Naive B cell (primary cell): ENCODE data around the gene TMPRSS15. TPM values are rescaled to one million over a fixed set of nuclear protein-coding genes. Genes with fewer than 3 reads are reported as not detected.

Experiments used
- ATAC-seq, 2 donors: fragments of 150-1000 bp; cut with Tn5 transposase; 2 replicates each; pipeline ENCODE4 v1.10.0; 2021; ENCODE audit warnings: low read depth in 2 of 2, mild to moderate bottlenecking in 2 of 2, moderate library complexity in 2 of 2
- DNase-seq: peaks from one replicate; pipeline ENCODE4 v3.0.0; 2022
- H3K27ac Mint-ChIP-seq, 6 donors: one replicate each; pipeline ENCODE4 v1.8.0; 2020 to 2022; ENCODE audit warnings: mild to moderate bottlenecking in 6 of 6, mixed read lengths in 6 of 6, moderate library complexity in 5 of 6, inconsistent platforms in 2 of 6
- H3K27me3 Mint-ChIP-seq, 3 donors: one replicate each; pipeline ENCODE4 v1.8.0; 2021 to 2022; ENCODE audit warnings: mixed read lengths in 3 of 3, mild to moderate bottlenecking in 1 of 3
- H3K36me3 Mint-ChIP-seq, 2 donors: one replicate each; pipeline ENCODE4 v1.8.0; 2020 to 2022; ENCODE audit warnings: mixed read lengths in 2 of 2, inconsistent platforms in 1 of 2, mild to moderate bottlenecking in 1 of 2
- H3K4me1 Mint-ChIP-seq, 3 donors: one replicate each; pipeline ENCODE4 v1.8.0; 2020 to 2022; ENCODE audit warnings: mixed read lengths in 3 of 3, inconsistent platforms in 1 of 3, mild to moderate bottlenecking in 1 of 3, moderate library complexity in 1 of 3
- H3K4me3 Mint-ChIP-seq, 8 donors: one replicate each; pipeline ENCODE4 v1.8.0; 2020 to 2022; ENCODE audit warnings: mild to moderate bottlenecking in 8 of 8, mixed read lengths in 8 of 8, moderate library complexity in 8 of 8, inconsistent platforms in 2 of 8
- H3K9me3 Mint-ChIP-seq, 7 donors: one replicate each; pipeline ENCODE4 v1.8.0; 2020 to 2022; ENCODE audit warnings: mixed read lengths in 7 of 7, mild to moderate bottlenecking in 5 of 7, inconsistent platforms in 2 of 7, moderate library complexity in 1 of 7
- polyA plus RNA-seq, 6 donors: library from polyadenylated mRNA; unstranded; fragments of 300-500 nt; fragmentation: Illumina TruSeq; gene quantifications; one replicate each; pipeline ENCODE4 v1.2.3, GENCODE V29; 2021; ENCODE audit warnings: low read depth in 6 of 6

TMPRSS15 gene
- polyA plus RNA-seq: 1 to 10 TPM in 2 of 6 donors, under 1 TPM in 3, not detected in 1; 0.21 to 3.1 (median 0.61) TPM

DNA sequence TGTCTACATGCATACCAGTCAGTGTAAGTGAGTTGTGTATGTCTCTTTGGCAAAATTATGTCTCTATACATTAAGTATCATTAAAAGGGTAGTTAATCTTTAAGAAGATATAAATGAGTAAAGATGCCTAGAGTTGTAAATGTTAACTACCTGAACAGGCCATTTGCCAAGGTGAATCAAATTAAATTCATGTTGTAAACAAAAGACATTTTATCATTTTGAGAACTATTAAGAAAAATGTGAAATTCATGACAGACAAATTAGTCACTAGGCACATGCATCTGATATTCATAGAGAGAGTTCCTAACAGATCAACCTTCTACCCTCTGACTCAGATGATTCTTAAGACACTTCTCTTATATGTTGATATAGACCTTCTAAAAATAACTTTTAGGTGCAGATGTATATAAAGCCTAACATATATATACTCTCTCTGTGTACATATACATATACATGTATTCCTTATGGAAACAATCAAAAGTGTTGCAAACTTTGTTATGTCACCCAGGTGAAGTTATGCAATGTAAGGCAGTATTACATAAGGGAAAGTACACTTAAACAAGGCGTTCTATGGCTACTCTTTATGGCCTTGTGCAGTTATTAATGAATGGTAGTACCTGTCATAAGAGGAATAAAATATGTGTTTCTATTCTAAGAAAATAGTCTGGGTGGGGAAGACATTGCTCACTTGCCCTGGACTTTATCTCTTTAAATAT is at the start of gene TMPRSS15:
TSS of gene TMPRSS15 (minus strand) at position 51 of the 716 bp plus-strand sequence. CDS start 163 bp downstream, outside the sequence.
- H3K36me3 Mint-ChIP-seq: no peaks in the 10 kb centered on the region
- DNase-seq: no peak
- no peaks in the 10 kb centered on the region for H3K27me3 Mint-ChIP-seq
- H3K27ac Mint-ChIP-seq: peak within 1 kb of the TSS in 1 of 6 donors; percentile 21
- no peaks in the 10 kb centered on the region for H3K4me1 Mint-ChIP-seq
- no peak for ATAC-seq
- H3K9me3 Mint-ChIP-seq: peaks cover 0 to 16% (median 2%) of the 10 kb centered on the region in 7 donors
- no peak within 1 kb of the TSS for H3K4me3 Mint-ChIP-seq

DNA sequence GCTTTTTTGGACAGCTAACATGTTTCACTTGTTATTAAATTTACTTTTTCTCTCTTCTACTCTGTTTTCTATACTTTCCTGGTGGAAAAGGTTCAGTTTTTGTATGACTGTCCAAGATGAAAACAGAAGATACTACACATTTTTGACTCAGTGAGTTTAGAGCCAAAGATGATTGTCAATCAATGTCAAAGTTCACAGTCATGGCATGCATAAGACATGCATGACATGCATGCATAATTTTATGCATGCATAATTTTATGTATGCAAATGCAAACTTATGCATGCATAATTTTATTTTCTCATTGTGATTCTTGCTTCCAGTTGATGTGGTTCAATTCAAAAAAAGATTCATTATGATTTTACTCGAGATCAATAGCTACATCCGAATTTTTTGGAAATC is 48.1 kb upstream of the TMPRSS15 start:
- Mint-ChIP-seq H3K4me3 (no peak overlapping the region), H3K36me3 (no peaks in the 10 kb centered on the region), H3K9me3 (peaks cover 0 to 20% (median 15%) of the 10 kb centered on the region in 7 donors), H3K27me3 (no peaks in the 10 kb centered on the region), H3K27ac (no peak overlapping the region), H3K4me1 (peaks cover 13 to 15% (median 13%) of the 10 kb centered on the region in 3 donors)
- ATAC-seq (no peak), DNase-seq (no peak)

DNA sequence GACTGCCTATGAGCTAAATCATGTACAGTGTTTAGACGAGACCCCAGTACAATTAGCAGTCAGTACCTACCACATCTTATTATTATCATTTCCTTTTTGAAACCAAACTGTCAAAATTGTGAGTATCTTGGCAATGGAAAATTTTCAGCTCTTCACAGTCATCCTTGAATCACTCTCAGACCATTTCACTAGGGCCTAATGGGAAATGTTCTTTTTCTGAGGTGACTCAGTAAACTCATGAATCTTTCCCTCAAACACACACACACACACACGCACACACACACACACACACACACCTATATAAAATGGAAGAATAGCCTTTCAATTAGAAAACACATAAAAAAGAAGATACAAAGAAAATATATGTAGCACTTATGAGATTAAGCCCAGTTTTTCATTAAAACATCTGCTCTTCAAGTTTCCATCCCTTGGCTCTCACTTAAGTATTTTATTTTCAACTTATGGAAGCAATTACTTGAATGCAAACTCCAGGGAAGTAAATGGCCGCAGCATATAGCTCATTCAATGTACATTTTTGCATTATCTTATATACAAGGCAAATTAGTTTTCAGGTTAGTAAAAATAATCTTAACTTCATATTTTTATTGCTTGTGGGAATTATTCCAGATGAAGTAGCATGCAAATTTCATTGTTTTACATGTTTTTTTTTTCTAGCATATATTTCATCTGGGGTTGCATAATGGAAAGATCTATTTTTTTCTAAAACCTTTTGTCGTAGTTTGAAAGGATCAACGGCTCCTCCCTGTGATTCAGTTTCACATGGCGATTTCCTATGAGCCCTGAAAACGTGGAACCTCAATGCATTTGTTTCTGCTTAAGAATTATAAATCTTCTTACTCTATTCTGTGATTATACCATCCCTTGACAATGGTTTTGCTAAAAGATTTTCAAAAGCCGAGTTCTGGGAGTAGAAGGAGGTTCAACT is 46.3 kb upstream of the TMPRSS15 start:
- peaks cover under 1 to 30% (median 22%) of the 10 kb centered on the region in 7 donors for H3K9me3 Mint-ChIP-seq
- ATAC-seq (no peak), DNase-seq (no peak)
- no peaks in the 10 kb centered on the region for H3K27me3 Mint-ChIP-seq
- H3K27ac Mint-ChIP-seq: peak overlapping the region; percentile 4 to 86 (median 66)
- H3K36me3 Mint-ChIP-seq: peaks cover 0 to 2% of the 10 kb centered on the region in 2 donors
- peak overlapping the region in 1 of 8 donors; percentile 18 for H3K4me3 Mint-ChIP-seq
- H3K4me1 Mint-ChIP-seq: peaks cover 13 to 21% (median 17%) of the 10 kb centered on the region in 3 donors

DNA sequence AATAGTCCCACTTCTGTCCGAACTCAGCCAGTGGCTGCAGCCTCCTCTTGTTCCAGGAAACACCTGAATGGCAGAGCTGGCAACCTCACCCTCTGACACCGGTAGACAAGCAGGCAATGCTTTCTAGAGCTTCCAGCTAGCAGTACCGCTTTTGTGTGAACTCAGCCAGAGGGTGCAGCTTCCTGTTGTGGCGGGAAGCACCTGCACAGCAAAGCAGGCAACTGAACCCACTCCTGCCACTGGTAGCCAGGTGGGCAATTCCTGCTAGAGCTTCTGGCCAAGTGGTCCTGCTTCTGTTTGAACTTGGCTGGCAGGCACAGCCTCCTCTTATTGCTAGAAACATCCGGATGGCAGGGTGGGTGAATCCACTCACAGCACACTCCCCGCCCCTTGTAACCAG is 40.1 kb upstream of the TMPRSS15 start:
- DNase-seq (peak; percentile 78), ATAC-seq (peak; percentile 97 to 98)
- Mint-ChIP-seq H3K27ac (peak overlapping the region; percentile 59 to 97 (median 92)), H3K9me3 (peaks cover 7 to 29% (median 18%) of the 10 kb centered on the region in 7 donors), H3K27me3 (no peaks in the 10 kb centered on the region), H3K4me3 (peak overlapping the region in 7 of 8 donors; percentile 61 to 86 (median 69)), H3K4me1 (peaks cover 26 to 35% (median 28%) of the 10 kb centered on the region in 3 donors), H3K36me3 (peaks cover 4 to 6% of the 10 kb centered on the region in 2 donors)

DNA sequence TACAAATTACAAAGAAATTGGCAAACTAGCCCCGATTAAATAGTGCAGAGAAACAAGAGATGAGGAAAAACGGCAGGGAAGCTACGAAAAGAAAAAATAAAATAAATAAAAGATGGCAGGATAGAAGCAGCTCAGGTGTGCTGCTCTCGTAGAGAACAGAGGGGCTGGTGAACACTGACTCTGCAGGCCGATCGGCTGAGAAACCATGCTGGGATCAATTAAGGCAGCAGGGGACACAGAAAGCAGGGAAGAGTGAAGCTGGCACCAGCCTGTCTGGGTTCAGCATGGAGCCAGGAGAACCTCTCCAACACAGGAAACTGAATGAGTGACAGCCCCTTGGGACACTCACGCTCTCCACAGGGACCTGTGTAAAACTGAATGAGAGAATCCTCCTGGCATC is 39.5 kb upstream of the TMPRSS15 start:
- no peak for ATAC-seq
- Mint-ChIP-seq H3K4me1 (peaks cover 26 to 35% (median 28%) of the 10 kb centered on the region in 3 donors), H3K4me3 (peak overlapping the region in 7 of 8 donors; percentile 61 to 86 (median 69))

DNA sequence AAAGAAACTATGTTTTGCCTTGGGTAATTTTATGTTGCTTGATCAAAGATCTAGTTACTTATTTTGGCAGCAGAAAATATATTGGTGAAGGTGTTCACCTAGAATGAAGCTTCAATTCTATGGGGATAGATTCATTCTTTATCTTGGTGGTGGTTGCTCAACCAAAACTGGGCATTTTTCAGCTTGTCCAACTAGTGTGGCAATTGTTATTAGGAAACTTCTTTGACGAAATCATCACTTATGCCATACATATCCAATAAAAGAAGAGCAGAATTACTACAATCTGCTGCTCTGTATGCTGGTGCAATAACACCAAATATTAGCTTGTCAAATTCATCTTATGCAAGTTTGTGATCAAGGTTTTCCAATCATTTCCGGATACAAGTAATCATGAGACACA is 26.8 kb upstream of the TMPRSS15 start:
- Mint-ChIP-seq H3K4me3 (no peak overlapping the region), H3K27ac (no peak overlapping the region), H3K9me3 (peaks cover 0 to 12% (median 3%) of the 10 kb centered on the region in 7 donors), H3K27me3 (no peaks in the 10 kb centered on the region), H3K4me1 (no peaks in the 10 kb centered on the region), H3K36me3 (no peaks in the 10 kb centered on the region)
- ATAC-seq (no peak), DNase-seq (no peak)

More for the DNA sequence above, 39.5 kb upstream of the TMPRSS15 start:
- Mint-ChIP-seq H3K9me3 (peaks cover 7 to 29% (median 18%) of the 10 kb centered on the region in 7 donors), H3K27ac (peak overlapping the region; percentile 64 to 96 (median 92)), H3K36me3 (peaks cover 4 to 6% of the 10 kb centered on the region in 2 donors), H3K27me3 (no peaks in the 10 kb centered on the region)
- no peak for DNase-seq

DNA sequence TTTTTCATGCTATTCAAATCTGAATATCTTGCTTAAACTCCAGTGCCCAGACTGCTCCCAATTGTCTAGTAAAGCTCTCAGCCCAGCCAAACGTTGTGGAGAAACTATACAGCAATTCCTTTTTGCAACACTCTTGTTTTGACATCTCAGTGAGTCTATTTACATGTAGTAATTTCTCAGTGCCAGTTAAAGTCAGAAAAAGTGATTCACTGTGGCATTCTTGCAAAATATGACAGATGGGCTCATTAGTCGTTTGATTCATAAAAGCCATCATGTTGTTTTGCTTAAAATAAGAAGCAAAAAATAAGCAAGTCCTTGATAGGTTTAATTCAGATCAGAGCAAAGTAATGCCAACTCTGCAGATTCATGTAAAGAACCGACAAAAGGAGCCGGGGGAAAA is 20.7 kb upstream of the TMPRSS15 start:
- H3K4me3 Mint-ChIP-seq: no peak overlapping the region
- no peaks in the 10 kb centered on the region for H3K36me3 Mint-ChIP-seq
- H3K27ac Mint-ChIP-seq: peak overlapping the region in 1 of 6 donors; percentile 25
- H3K27me3 Mint-ChIP-seq: no peaks in the 10 kb centered on the region
- peaks cover 2 to 7% (median 3%) of the 10 kb centered on the region in 7 donors for H3K9me3 Mint-ChIP-seq
- H3K4me1 Mint-ChIP-seq: peaks cover 5 to 11% (median 8%) of the 10 kb centered on the region in 3 donors
- no peak for ATAC-seq
- no peak for DNase-seq

DNA sequence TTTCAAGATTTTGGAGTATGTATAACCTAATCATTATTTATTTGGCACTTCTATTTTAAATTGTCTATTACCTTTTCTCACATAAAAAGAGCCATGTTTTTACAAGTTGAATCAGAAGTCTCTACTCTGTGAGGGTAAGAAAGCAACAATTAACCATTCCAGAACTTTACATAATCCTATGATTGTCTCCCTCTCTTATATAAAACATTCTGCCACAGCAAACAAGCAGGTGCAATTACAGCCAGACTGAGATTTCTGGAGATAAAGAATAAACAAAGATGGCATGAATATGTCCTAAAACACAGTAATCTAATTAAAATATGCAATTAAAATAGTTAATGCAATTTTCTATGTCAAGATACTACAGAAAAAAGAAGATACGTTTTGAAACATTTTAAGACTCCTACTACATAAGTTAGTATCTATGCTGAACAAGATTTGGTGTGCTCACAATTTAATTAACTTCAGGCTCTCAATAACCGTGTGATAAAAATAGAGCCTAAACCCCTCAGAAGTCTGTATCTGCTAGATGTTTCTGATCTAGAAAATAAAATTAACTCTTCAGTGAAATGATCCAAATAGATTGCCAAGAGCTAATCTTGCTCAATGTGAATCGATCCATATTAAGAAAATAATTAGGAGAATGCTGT is 13.7 kb upstream of the TMPRSS15 start:
- Mint-ChIP-seq H3K4me3 (no peak overlapping the region), H3K27me3 (no peaks in the 10 kb centered on the region)
- ATAC-seq: no peak

DNA sequence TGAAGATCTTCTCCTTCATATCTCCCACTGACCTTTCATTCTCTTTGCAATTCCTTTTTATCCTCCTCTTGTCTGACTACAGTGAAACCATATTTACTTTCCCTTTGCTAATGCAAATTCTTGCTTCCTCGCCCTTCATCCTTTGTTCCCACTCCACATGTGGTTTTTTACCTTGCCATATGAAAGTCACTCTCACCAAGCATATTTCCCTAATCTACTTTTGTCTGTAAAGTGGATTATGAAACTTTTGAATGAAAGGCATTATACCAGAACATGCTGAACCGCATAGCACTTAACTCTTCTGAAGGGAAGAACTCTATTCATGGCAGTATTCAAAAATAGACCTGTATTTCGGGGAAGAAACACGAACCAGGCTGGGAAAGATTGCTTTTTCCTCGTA is 8.0 kb upstream of the TMPRSS15 start:
- H3K36me3 Mint-ChIP-seq: no peaks in the 10 kb centered on the region
- H3K27me3 Mint-ChIP-seq: no peaks in the 10 kb centered on the region
- no peak for DNase-seq
- peak overlapping the region in 1 of 6 donors; percentile 62 for H3K27ac Mint-ChIP-seq
- no peak overlapping the region for H3K4me3 Mint-ChIP-seq
- ATAC-seq: no peak
- H3K4me1 Mint-ChIP-seq: peaks cover 5 to 7% (median 5%) of the 10 kb centered on the region in 3 donors
- peaks cover 0 to 2% (median 0%) of the 10 kb centered on the region in 7 donors for H3K9me3 Mint-ChIP-seq

More for the DNA sequence above, 13.7 kb upstream of the TMPRSS15 start:
- Mint-ChIP-seq H3K9me3 (peaks cover 0 to 4% (median 2%) of the 10 kb centered on the region in 7 donors), H3K27ac (no peak overlapping the region), H3K4me1 (peaks cover 7 to 19% (median 14%) of the 10 kb centered on the region in 3 donors), H3K36me3 (no peaks in the 10 kb centered on the region)
- no peak for DNase-seq

DNA sequence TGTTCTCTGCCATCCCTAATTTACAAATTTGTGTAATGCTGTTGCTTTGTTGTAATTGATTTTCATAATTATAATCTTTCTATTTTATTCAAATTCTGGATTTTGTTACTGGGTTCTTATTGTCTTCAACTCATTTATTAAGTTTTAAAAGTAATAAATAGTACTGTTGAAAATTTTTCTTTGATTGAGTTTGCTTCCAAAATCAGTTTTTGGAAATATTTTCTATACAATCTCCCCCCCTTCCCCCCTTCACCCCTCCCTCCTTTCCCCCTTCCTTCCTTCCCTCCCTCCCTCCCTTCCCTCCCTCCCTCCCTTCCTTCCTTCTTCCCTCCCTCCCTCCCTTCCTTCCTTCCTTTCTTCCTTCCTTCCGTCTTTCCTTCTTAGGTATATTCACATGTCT is 6.0 kb upstream of the TMPRSS15 start:
- H3K4me3 Mint-ChIP-seq: no peak overlapping the region

DNA sequence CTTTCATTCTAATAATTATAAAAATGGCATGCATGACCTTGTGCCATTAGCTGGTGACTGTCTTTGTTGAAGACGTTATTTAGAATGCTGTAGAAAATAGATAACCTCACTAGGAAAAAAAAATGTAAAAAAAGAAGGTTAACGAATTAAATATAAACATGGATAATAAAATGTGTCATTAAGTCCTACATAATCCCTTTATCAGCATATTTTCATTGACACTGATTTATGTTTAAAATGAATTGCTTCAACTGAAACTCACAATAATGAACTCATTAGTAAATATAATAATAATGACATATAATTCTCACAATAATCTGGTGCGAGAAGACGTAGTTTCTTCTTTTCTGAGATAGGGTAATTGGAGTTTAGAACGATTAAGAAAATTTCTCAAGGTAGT is 4.7 kb downstream of the TMPRSS15 start:
- H3K36me3 Mint-ChIP-seq: peaks cover 3 to 8% of the 10 kb centered on the region in 2 donors
- H3K4me1 Mint-ChIP-seq: no peaks in the 10 kb centered on the region
- H3K27ac Mint-ChIP-seq: no peak overlapping the region
- H3K9me3 Mint-ChIP-seq: peaks cover 0 to 16% (median 2%) of the 10 kb centered on the region in 7 donors
- no peak for ATAC-seq
- no peaks in the 10 kb centered on the region for H3K27me3 Mint-ChIP-seq
- H3K4me3 Mint-ChIP-seq: no peak overlapping the region
- no peak for DNase-seq

More for the DNA sequence above, 6.0 kb upstream of the TMPRSS15 start:
- Mint-ChIP-seq H3K36me3 (no peaks in the 10 kb centered on the region), H3K27ac (no peak overlapping the region), H3K27me3 (no peaks in the 10 kb centered on the region), H3K9me3 (peaks cover 0 to 2% (median 0%) of the 10 kb centered on the region in 7 donors), H3K4me1 (peaks cover 5 to 7% (median 5%) of the 10 kb centered on the region in 3 donors)
- ATAC-seq: no peak
- no peak for DNase-seq

DNA sequence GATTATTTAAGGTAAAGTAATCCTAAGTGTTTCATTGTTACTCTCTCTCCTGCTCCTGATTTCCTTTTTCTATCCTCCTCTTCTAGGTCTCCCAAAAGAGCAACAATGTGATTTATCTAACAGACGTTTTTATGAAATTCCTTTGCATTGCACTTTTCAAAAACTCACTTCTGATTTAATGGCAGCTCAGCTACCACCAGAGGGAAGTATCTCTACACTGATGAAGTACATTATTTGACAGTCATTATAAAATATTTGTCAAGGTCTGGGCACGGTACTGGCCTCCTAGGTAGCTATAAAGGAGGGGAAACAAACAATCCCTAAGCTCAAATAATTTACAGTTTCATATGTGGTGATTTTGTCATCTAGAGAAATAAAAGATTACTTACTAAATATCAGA is 15.6 kb downstream of the TMPRSS15 start:
- H3K4me3 Mint-ChIP-seq: no peak overlapping the region
- ATAC-seq: peak; percentile 34 to 52

More for the DNA sequence above, 15.6 kb downstream of the TMPRSS15 start:
- Mint-ChIP-seq H3K27me3 (no peaks in the 10 kb centered on the region), H3K36me3 (peaks cover 15 to 19% of the 10 kb centered on the region in 2 donors), H3K4me1 (peaks cover 23 to 38% (median 26%) of the 10 kb centered on the region in 3 donors), H3K9me3 (peaks cover 8 to 28% (median 20%) of the 10 kb centered on the region in 7 donors), H3K27ac (peak overlapping the region in 1 of 6 donors; percentile 92)
- no peak for DNase-seq
